DOHH2 (cell line): ENCODE measurements around the gene LCE1F.

ENCODE experiments used
- CTCF ChIP-seq: fragments of 200-600 bp; sonication (generic); IDR thresholded peaks from one replicate; pipeline ENCODE4 v1.5.1; 2014; ENCODE audit warnings: antibody characterized with exemption, mild to moderate bottlenecking, low read depth, low read length; ENCODE audit not compliant: poor library complexity, severe bottlenecking
- EZH2phosphoT487 ChIP-seq: fragments of 200-600 bp; sonication (generic); IDR thresholded peaks from 2 replicates; pipeline ENCODE4 v1.6.1; 2017; ENCODE audit warnings: borderline replicate concordance, mild to moderate bottlenecking, antibody characterized with exemption, low read length, moderate library complexity, mixed read lengths

DNA sequence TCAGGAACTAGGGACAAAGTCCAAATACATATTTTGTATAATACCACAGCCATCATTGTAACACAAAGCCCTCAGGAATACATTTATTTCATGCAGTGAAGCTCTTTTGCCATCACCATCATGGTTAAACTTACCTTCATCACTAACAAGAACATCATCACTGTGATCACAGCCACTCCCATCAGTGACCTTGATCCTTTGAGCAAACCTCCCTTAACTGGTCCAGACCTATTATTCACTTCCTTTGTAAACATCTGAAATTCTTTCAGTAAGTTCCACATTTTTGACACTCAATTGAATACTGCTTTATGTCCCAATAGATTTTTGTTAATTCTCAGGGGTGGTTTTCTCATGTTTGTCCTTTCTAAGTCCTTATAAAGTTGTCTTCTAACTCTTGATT lies 33.3 kb upstream of the LCE1F start:
- no peak for TF ChIP-seq CTCF
- TF ChIP-seq EZH2phosphoT487: no peak
